Muscle of leg (tissue), 9 donors: ENCODE data around the gene ELF3. TPM values are rescaled to one million over a fixed set of nuclear protein-coding genes. Genes with fewer than 3 reads are reported as not detected.

Source experiments
- polyA plus RNA-seq, 8 donors: library from polyadenylated mRNA; unstranded; fragments of 120-200 nt; gene quantifications; one replicate each; pipeline versions ENCODE4 v1.2.1 to v1.2.3, GENCODE V29; 2013; ENCODE audit warnings: inconsistent platforms in 1 of 8, low replicate concordance in 1 of 8; ENCODE audit not compliant: insufficient read length in 8 of 8, insufficient read depth in 1 of 8
- total RNA-seq: library from RNA; stranded (reverse); fragments of 120-200 nt; gene quantifications from one replicate; pipeline ENCODE4 v1.2.4, GENCODE V29; 2013

Gene ELF3
- total and polyA plus RNA-seq, 9 donors, result 0.19 to 13.8 (median 0.53) TPM; not detected in 1

Other genes starting within 250 kb of the ELF3 start
- 21.3 TPM for gene IPO9, start 181.4 kb upstream of the ELF3 start, total RNA-seq
- 10 to 100 TPM; 35.3 to 58.7 (median 44.2) TPM for gene IPO9, start 181.4 kb upstream of the ELF3 start, polyA plus RNA-seq
- gene SHISA4, start 121.7 kb upstream of the ELF3 start, total RNA-seq, result 58.5 TPM
- 10 to 100 TPM; 41.5 to 91.9 (median 72.2) TPM for gene SHISA4, start 121.7 kb upstream of the ELF3 start, polyA plus RNA-seq
- gene LMOD1, start 64.0 kb upstream of the ELF3 start, total RNA-seq, result 48.3 TPM
- 10 to 100 TPM; 14.0 to 57.6 (median 40.4) TPM for gene LMOD1, start 64.0 kb upstream of the ELF3 start, polyA plus RNA-seq
- 31.3 TPM for gene TIMM17A, start 55.1 kb upstream of the ELF3 start, total RNA-seq
- 10 to 100 TPM; 33.6 to 44.9 (median 37.0) TPM for gene TIMM17A, start 55.1 kb upstream of the ELF3 start, polyA plus RNA-seq
- 15.3 TPM for gene RNPEP, start 27.9 kb upstream of the ELF3 start, total RNA-seq
- gene RNPEP, start 27.9 kb upstream of the ELF3 start, polyA plus RNA-seq, result 10 to 100 TPM; 18.1 to 29.9 (median 21.3) TPM
- 0.04 TPM for gene GPR37L1, start 112.3 kb downstream of the ELF3 start, total RNA-seq
- gene GPR37L1, start 112.3 kb downstream of the ELF3 start, polyA plus RNA-seq, result under 1 TPM; 0.02 to 0.34 (median 0.07) TPM
- gene ARL8A, start 134.2 kb downstream of the ELF3 start, total RNA-seq, result 27.4 TPM
- 10 to 100 TPM; 34.2 to 41.9 (median 39.1) TPM for gene ARL8A, start 134.2 kb downstream of the ELF3 start, polyA plus RNA-seq
- gene PTPN7, start 150.0 kb downstream of the ELF3 start, total RNA-seq, result 0.44 TPM
- 1 to 10 TPM in 2 of 8 donors, under 1 TPM in 6; 0.45 to 1.1 (median 0.61) TPM for gene PTPN7, start 150.0 kb downstream of the ELF3 start, polyA plus RNA-seq
- 0.09 TPM for gene LGR6, start 183.2 kb downstream of the ELF3 start, total RNA-seq
- 1 to 10 TPM in 1 of 8 donors, under 1 TPM in 7; 0.20 to 4.2 (median 0.34) TPM for gene LGR6, start 183.2 kb downstream of the ELF3 start, polyA plus RNA-seq